Karpas-422 (cell line): Measurements from ENCODE around the gene KRTAP12-3. TPM values are rescaled to one million over a fixed set of nuclear protein-coding genes. Genes with fewer than 3 reads are reported as not detected.
"Not testable (repeated sequence)": the region's sequence is repeated elsewhere in the genome, so short reads cannot be mapped to it uniquely, and the experiment has no call there.

ENCODE experiments used
- DNase-seq: peaks from one replicate; pipeline ENCODE4 v3.0.0-alpha.2; 2015
- H2AFZ ChIP-seq: fragments of 200-600 bp; sonication (generic); 2 replicates; pipeline ENCODE4 v1.6.1; 2014; ENCODE audit warnings: antibody characterized with exemption, low read length, mixed read lengths
- H3K27ac ChIP-seq: fragments of 200-600 bp; sonication (generic); 2 replicates; pipeline ENCODE4 v1.5.1; 2014; ENCODE audit warnings: mild to moderate bottlenecking, low read length, moderate library complexity
- H3K27me3 ChIP-seq: fragments of 200-600 bp; sonication (generic); 2 replicates; pipeline ENCODE4 v1.6.1; 2014; ENCODE audit warnings: low read length, mixed read lengths
- H3K36me3 ChIP-seq: fragments of 200-600 bp; sonication (generic); 2 replicates; pipeline ENCODE4 v1.6.1; 2014; ENCODE audit warnings: low read length, mixed read lengths; ENCODE audit not compliant: insufficient read depth
- H3K4me1 ChIP-seq: fragments of 200-600 bp; sonication (generic); 2 replicates; pipeline ENCODE4 v1.6.1; 2014; ENCODE audit warnings: mild to moderate bottlenecking, low read length, mixed read lengths
- H3K4me2 ChIP-seq: fragments of 200-600 bp; sonication (generic); 2 replicates; pipeline ENCODE4 v1.6.1; 2014; ENCODE audit warnings: low read length, low read depth, mild to moderate bottlenecking; ENCODE audit not compliant: poor library complexity, severe bottlenecking
- H3K4me3 ChIP-seq: fragments of 200-600 bp; sonication (generic); 2 replicates; pipeline ENCODE4 v1.5.1; 2014; ENCODE audit warnings: mild to moderate bottlenecking, antibody characterized with exemption, low read length, mixed read lengths
- H3K79me2 ChIP-seq: fragments of 200-600 bp; sonication (generic); 2 replicates; pipeline ENCODE4 v1.6.1; 2014; ENCODE audit warnings: mild to moderate bottlenecking, low read length, mixed read lengths
- H3K9ac ChIP-seq: fragments of 200-600 bp; sonication (generic); 2 replicates; pipeline ENCODE4 v1.6.0; 2014; ENCODE audit warnings: low read length
- H3K9me2 ChIP-seq: fragments of 200-600 bp; sonication (generic), shearing (Covaris generic); replicated peaks from 2 replicates; pipeline ENCODE4 v1.6.0; 2014; ENCODE audit warnings: mild to moderate bottlenecking, low read length, moderate library complexity; ENCODE audit not compliant: insufficient read depth
- H3K9me3 ChIP-seq: fragments of 300-700, 200-600 bp; sonication (generic); 2 replicates; pipeline ENCODE4 v1.6.1; 2014; ENCODE audit warnings: low read length, mixed read lengths
- H4K20me1 ChIP-seq: fragments of 200-600 bp; sonication (generic); 2 replicates; pipeline ENCODE4 v1.6.1; 2014; ENCODE audit warnings: mild to moderate bottlenecking, antibody characterized with exemption, low read length, low read depth; ENCODE audit not compliant: insufficient read depth
- total RNA-seq: library from RNA; depleted of rRNA; stranded (reverse); fragments of >200 nt; shearing (Covaris generic); gene quantifications from 2 replicates; pipeline ENCODE4 v1.2.3, GENCODE V29; 2014; ENCODE audit warnings: low replicate concordance

Gene KRTAP12-3
- total RNA-seq, 1 experiment from 2014 or later = not detected

- H3K4me1 ChIP-seq = no peaks in the 10 kb centered on the region
These were observed 17.0 kb upstream of the KRTAP12-3 start for GRCh38 chr21:44640761-44641160.

GRCh38 chr21:44643741-44644310 lies 13.9 kb upstream of the KRTAP12-3 start:
- peaks cover 5% of the 10 kb centered on the region; the same call in 1 of the 2 replicates for H3K9me3 ChIP-seq
- no peak overlapping the region for H3K4me2 ChIP-seq
- H3K36me3 ChIP-seq = no peaks in the 10 kb centered on the region
- H3K79me2 ChIP-seq = no peaks in the 10 kb centered on the region
- H3K27ac ChIP-seq = no peak overlapping the region
- no peaks in the 10 kb centered on the region for H3K27me3 ChIP-seq
- no peak overlapping the region for H2AFZ ChIP-seq
- no peak overlapping the region for H3K9ac ChIP-seq
- H3K4me1 ChIP-seq = no peaks in the 10 kb centered on the region
- no peaks in the 10 kb centered on the region for H3K9me2 ChIP-seq
- no peaks in the 10 kb centered on the region for H4K20me1 ChIP-seq
- H3K4me3 ChIP-seq = no peak overlapping the region
- DNase-seq = no peak

More at GRCh38 chr21:44640761-44641160, 17.0 kb upstream of the KRTAP12-3 start:
- DNase-seq = no peak
- H3K4me3 ChIP-seq = no peak overlapping the region
- H3K9me2 ChIP-seq = no peaks in the 10 kb centered on the region
- H4K20me1 ChIP-seq = no peaks in the 10 kb centered on the region
- H3K27ac ChIP-seq = no peak overlapping the region
- H3K4me2 ChIP-seq = no peak overlapping the region
- no peak overlapping the region for H2AFZ ChIP-seq
- H3K9ac ChIP-seq = no peak overlapping the region
- H3K36me3 ChIP-seq = no peaks in the 10 kb centered on the region
- H3K79me2 ChIP-seq = no peaks in the 10 kb centered on the region
- H3K27me3 ChIP-seq = no peaks in the 10 kb centered on the region
- H3K9me3 ChIP-seq = peaks cover 5% of the 10 kb centered on the region; the same call in 1 of the 2 replicates

DNA sequence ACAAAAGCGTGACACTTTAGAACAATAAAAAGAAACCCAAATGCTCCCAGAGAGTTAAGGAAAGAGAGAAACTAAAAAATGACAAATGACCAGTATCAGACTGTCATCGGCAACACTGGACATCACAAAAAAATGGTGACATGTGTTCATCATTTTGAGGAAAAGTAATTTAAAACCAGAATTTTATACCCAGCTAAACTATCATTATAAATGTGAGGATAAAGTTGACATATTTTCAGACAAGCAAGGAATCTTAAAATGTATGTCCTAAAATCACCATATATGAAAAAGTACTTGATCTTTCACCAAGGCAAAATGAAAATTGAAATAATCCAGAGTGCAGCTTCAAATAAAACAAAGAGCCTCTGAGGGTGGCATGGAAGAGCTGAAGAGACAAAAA lies 12.9 kb upstream of the KRTAP12-3 start:
- Histone ChIP-seq H3K36me3 (no peaks in the 10 kb centered on the region), H3K27ac (no peak overlapping the region), H3K79me2 (no peaks in the 10 kb centered on the region), H3K27me3 (no peaks in the 10 kb centered on the region), H3K9me2 (no peaks in the 10 kb centered on the region), H3K9ac (no peak overlapping the region), H3K4me1 (no peaks in the 10 kb centered on the region), H4K20me1 (no peaks in the 10 kb centered on the region), H3K9me3 (peaks cover 5% of the 10 kb centered on the region; the same call in 1 of the 2 replicates), H3K4me3 (no peak overlapping the region), H3K4me2 (no peak overlapping the region), H2AFZ (no peak overlapping the region)
- no peak for DNase-seq

- H3K4me3 ChIP-seq, H3K9me2 ChIP-seq, H3K4me1 ChIP-seq, DNase-seq, H3K36me3 ChIP-seq, H3K27ac ChIP-seq, H3K27me3 ChIP-seq, H3K4me2 ChIP-seq, H3K9me3 ChIP-seq, H2AFZ ChIP-seq, H3K79me2 ChIP-seq, H4K20me1 ChIP-seq, H3K9ac ChIP-seq: not testable (repeated sequence)
These were observed 11.1 kb upstream of the KRTAP12-3 start, which contains the start of gene KRTAP10-11 for GRCh38 chr21:44646366-44647221. KRTAP10-11 (plus strand) TSS chr21:44646414; CDS start chr21:44646459, 45 bp downstream.

DNA sequence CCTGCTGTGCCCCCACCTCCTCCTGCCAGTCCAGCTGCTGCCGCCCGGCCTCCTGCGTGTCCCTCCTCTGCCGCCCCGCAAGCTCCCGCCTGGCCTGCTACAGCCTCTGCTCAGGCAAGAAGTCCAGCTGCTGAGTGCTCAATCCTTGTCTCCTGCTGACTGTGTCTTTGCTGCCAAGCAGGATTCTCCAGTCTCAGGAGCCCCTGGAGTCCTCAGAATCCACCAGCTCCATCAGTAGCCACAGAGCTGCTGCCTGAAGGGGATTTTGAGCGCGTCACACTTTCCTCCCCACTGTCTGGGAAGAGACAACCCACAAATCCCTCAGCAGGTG lies 10.5 kb upstream of the KRTAP12-3 start:
- H3K79me2 ChIP-seq = no peaks in the 10 kb centered on the region
- H4K20me1 ChIP-seq = no peaks in the 10 kb centered on the region
- peaks cover 5% of the 10 kb centered on the region; the same call in 1 of the 2 replicates for H3K9me3 ChIP-seq
- DNase-seq = no peak
- no peaks in the 10 kb centered on the region for H3K27me3 ChIP-seq
- no peaks in the 10 kb centered on the region for H3K9me2 ChIP-seq
- H2AFZ ChIP-seq = no peak overlapping the region
- no peaks in the 10 kb centered on the region for H3K4me1 ChIP-seq
- H3K9ac ChIP-seq = no peak overlapping the region
- no peak overlapping the region for H3K4me2 ChIP-seq
- no peak overlapping the region for H3K4me3 ChIP-seq
- H3K36me3 ChIP-seq = no peaks in the 10 kb centered on the region
- H3K27ac ChIP-seq = no peak overlapping the region

- no peaks in the 10 kb centered on the region for H3K27me3 ChIP-seq
- H4K20me1 ChIP-seq = no peaks in the 10 kb centered on the region
- no peak for DNase-seq
- no peaks in the 10 kb centered on the region for H3K4me1 ChIP-seq
- H3K9me2 ChIP-seq = no peaks in the 10 kb centered on the region
- no peaks in the 10 kb centered on the region for H3K79me2 ChIP-seq
- H2AFZ ChIP-seq = no peak overlapping the region
- no peak overlapping the region for H3K4me3 ChIP-seq
- H3K9me3 ChIP-seq = peaks cover 5% of the 10 kb centered on the region; the same call in 1 of the 2 replicates
- H3K36me3 ChIP-seq = no peaks in the 10 kb centered on the region
- H3K9ac ChIP-seq = no peak overlapping the region
- no peak overlapping the region for H3K4me2 ChIP-seq
- no peak overlapping the region for H3K27ac ChIP-seq
These were observed 9.0 kb upstream of the KRTAP12-3 start for GRCh38 chr21:44648557-44649311.

DNA sequence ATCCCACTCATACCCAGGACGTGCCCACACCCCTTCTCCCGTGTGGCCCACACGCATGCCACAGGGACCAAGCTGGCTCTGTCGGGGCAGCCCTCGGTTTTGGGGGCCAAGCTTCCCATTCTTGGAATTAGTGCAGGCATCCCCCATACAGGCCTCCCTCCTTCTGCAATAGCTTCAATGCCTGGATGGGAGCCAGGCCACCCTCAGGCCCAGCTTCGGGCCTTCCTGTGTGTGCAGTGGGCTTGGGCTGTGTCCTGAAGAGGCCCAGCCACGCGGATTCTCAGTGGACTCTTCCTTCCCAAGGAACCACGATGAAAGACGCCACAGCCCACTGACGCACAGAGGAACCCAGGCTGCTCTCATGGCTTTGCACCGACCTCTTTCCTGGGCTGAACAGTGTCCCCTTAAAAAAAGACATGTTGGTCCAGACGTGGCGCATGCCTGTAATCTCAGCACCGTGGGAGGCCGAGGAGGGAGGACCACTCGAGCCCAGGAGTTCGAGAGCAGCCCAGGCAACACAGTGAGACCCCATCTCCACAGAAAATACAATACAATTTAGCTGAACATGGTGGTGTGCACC lies 8.1 kb upstream of the KRTAP12-3 start:
- H3K27me3 ChIP-seq = no peaks in the 10 kb centered on the region
- H4K20me1 ChIP-seq = no peaks in the 10 kb centered on the region
- H3K4me2 ChIP-seq = no peak overlapping the region
- H2AFZ ChIP-seq = no peak overlapping the region
- no peaks in the 10 kb centered on the region for H3K79me2 ChIP-seq
- H3K36me3 ChIP-seq = no peaks in the 10 kb centered on the region
- no peak for DNase-seq
- H3K4me3 ChIP-seq = no peak overlapping the region
- no peak overlapping the region for H3K9ac ChIP-seq
- no peak overlapping the region for H3K27ac ChIP-seq
- no peaks in the 10 kb centered on the region for H3K4me1 ChIP-seq
- no peaks in the 10 kb centered on the region for H3K9me2 ChIP-seq
- H3K9me3 ChIP-seq = peaks cover 5% of the 10 kb centered on the region; the same call in 1 of the 2 replicates
